AML-193 (cell line): ENCODE results near the gene IFTAP.
A peak's percentile ranks its signal among the peaks of the same experiment; 100 is the strongest.
"Not testable (repeated sequence)": the region's sequence is repeated elsewhere in the genome, so short reads cannot be mapped to it uniquely, and the experiment has no call there.

ENCODE experiments used
- DNase-seq, 2 experiments: peaks; one replicate each; lab custom pipeline; 2025; lab: John Stamatoyannopoulos, UW

The IFTAP gene, protein sequence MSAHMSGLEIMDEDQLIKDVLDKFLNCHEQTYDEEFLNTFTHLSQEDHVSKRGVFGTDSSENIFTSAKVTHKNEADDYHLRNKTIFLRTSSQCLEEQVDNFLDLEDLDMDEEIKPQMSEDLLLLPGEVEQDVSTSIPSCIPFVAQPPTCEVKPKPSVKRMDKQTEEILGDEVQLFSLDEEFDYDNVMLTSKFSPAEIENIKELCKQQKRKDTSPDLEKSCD

GRCh38 chr11:36594316-36594989, at the start of gene IFTAP:
Gene IFTAP, plus strand, starts transcription at chr11:36594502. Its CDS starts 15,602 bp downstream, at chr11:36610104.
- peak; percentile 45 to 66 for DNase-seq

- no peak for DNase-seq
Measured at GRCh38 chr11:36550385-36551115, 43.8 kb upstream of the IFTAP start.

DNA sequence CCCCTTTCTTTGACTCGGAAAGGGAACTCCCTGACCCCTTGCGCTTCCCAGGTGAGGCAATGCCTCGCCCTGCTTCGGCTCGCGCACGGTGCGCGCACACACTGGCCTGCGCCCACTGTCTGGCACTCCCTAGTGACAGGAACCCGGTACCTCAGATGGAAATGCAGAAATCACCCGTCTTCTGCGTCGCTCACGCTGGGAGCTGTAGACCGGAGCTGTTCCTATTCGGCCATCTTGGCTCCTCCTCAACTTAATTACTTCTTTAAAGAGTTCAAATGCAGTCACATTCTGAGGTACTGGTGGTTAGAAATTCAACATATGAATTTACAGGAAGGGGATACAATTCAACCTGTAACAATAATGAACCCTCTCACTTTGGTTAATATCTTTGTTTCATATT, 36.9 kb upstream of the IFTAP start:
- DNase-seq, result not testable (repeated sequence)

DNA sequence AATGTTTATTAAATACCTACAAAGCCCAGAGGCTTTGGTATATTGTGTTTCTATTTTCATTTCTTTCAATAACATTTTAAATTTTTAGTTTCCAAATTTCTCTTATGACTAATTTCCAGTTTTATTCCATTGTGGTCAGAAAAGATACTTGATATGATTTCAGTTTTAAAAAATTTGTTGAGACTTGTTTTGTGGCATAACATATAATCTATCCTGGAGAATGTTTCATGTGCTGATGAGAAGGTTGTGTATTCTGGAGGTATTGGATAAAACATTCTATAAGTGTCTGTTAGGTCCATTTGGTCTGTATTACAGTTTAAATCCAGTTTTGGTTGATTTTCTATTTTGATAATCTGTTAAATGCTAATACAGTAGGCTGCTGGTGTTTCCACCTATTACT, 36.3 kb upstream of the IFTAP start:
- DNase-seq, result no peak

DNA sequence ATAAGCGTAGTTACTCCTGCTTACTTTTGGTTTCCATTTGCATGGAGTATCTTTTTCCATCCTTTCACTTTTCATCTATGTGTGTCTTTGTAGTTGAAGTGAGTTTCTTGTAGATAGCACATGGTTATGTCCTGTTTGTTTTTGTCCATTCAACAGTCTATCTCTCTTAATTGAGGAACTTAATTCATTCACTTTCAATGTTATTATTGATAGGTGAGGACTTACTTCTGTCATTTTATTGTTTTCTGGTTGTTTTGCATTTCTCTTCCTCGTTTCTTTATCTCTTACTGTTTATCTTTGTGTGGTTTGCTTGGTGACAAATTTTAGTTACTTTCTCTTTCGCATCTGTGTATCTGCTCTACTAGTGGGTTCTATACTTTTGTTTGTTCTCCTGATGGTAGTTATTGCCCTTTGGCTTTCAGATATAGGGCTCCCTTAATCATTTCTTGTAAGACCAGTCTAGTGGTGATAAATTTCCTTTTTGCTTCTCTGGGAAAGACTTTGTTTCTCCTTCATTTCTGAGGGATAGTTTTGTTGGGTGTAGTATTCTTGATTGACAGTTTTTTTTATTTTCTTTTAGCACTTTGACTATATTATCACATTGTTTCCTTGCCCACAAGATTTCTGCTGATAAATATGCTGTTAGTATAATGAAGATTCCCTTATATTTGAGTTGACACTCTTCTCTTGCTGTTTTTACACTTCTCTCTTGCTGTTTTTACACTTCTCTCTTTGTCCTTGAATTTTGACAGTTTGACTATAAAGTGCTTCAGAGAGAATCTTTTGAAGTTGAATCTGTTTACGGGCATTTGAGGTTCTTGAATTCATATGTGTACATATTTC, 35.5 kb upstream of the IFTAP start:
- DNase-seq, result no peak

- DNase-seq, result peak; percentile 23 to 49
Measured at GRCh38 chr11:36564376-36565030, 29.8 kb upstream of the IFTAP start.

GRCh38 chr11:36565031-36565610, 29.2 kb upstream of the IFTAP start:
- no peak for DNase-seq

GRCh38 chr11:36566407-36567053, 27.8 kb upstream of the IFTAP start:
- no peak for DNase-seq

- DNase-seq, result no peak
Measured at GRCh38 chr11:36567694-36568093, 26.6 kb upstream of the IFTAP start, which contains the start of gene RAG1. Gene RAG1, plus strand, starts transcription at chr11:36568007. Its CDS starts 5,298 bp downstream, at chr11:36573305.

GRCh38 chr11:36569095-36569494, 25.2 kb upstream of the IFTAP start:
- no peak for DNase-seq

DNA sequence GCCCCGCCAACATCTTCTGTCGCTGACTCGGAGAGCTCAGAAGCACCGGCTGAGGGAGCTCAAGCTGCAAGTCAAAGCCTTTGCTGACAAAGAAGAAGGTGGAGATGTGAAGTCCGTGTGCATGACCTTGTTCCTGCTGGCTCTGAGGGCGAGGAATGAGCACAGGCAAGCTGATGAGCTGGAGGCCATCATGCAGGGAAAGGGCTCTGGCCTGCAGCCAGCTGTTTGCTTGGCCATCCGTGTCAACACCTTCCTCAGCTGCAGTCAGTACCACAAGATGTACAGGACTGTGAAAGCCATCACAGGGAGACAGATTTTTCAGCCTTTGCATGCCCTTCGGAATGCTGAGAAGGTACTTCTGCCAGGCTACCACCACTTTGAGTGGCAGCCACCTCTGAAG, 19.8 kb upstream of the IFTAP start:
- no peak for DNase-seq

- no peak for DNase-seq
Measured at GRCh38 chr11:36577373-36577772, 16.9 kb upstream of the IFTAP start.

- no peak for DNase-seq
Measured at GRCh38 chr11:36577859-36578258, 16.4 kb upstream of the IFTAP start.

DNA sequence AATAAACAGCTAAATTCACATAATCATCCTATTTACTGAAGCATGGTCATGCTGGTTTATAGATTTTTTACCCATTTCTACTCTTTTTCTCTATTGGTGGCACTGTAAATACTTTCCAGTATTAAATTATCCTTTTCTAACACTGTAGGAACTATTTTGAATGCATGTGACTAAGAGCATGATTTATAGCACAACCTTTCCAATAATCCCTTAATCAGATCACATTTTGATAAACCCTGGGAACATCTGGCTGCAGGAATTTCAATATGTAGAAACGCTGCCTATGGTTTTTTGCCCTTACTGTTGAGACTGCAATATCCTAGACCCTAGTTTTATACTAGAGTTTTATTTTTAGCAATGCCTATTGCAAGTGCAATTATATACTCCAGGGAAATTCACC, 15.8 kb upstream of the IFTAP start:
- no peak for DNase-seq

- no peak for DNase-seq
Measured at GRCh38 chr11:36581536-36581935, 12.8 kb upstream of the IFTAP start.

- no peak for DNase-seq
Measured at GRCh38 chr11:36583667-36584066, 10.6 kb upstream of the IFTAP start.

- peak in 1 of 2 experiments; percentile 7 for DNase-seq
Measured at GRCh38 chr11:36586543-36586942, 7.8 kb upstream of the IFTAP start.

- no peak for DNase-seq
Measured at GRCh38 chr11:36588099-36588498, 6.2 kb upstream of the IFTAP start.

DNA sequence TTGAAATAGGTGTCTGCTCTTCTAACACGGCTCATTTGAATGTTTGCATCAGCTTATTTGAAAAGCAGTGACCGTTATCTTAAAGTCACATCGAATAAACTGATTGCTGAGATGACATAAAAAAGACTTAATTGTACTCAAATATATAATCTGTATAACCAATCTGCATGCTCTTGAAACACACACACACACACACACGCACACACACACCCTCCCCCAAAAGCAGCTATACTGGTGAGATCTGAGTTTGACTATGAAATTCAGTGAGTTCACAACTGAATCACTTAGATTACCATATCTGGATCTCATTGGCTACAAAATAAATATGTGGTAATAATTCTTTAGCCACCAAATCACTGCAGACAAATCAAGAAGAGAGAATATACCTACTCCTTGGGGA, 3.8 kb upstream of the IFTAP start:
- no peak for DNase-seq

DNA sequence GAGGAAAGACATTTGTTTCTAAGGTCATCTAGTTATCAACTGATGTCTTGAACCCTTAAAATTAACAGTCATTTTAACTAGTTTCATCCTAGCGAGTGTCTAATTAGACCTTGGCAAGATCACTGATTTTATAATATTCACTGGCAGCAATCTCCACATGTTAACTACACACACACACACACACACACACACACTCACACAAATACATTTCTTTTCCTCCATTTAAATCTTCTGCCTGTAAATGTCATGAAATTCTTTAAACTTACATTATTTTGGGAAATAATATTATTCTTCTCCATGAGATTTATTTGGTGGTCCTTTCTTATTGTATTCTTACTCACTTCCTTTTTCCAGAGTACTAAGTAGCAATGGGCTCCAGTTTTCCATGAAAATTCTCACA, 2.9 kb upstream of the IFTAP start:
- DNase-seq, result no peak

GRCh38 chr11:36596880-36597279, 2.6 kb downstream of the IFTAP start:
- no peak for DNase-seq
